ENCODE results near the gene SPNS3.
A peak's percentile ranks its signal among the peaks of the same experiment; 100 is the strongest.

SPNS3 gene

DNA sequence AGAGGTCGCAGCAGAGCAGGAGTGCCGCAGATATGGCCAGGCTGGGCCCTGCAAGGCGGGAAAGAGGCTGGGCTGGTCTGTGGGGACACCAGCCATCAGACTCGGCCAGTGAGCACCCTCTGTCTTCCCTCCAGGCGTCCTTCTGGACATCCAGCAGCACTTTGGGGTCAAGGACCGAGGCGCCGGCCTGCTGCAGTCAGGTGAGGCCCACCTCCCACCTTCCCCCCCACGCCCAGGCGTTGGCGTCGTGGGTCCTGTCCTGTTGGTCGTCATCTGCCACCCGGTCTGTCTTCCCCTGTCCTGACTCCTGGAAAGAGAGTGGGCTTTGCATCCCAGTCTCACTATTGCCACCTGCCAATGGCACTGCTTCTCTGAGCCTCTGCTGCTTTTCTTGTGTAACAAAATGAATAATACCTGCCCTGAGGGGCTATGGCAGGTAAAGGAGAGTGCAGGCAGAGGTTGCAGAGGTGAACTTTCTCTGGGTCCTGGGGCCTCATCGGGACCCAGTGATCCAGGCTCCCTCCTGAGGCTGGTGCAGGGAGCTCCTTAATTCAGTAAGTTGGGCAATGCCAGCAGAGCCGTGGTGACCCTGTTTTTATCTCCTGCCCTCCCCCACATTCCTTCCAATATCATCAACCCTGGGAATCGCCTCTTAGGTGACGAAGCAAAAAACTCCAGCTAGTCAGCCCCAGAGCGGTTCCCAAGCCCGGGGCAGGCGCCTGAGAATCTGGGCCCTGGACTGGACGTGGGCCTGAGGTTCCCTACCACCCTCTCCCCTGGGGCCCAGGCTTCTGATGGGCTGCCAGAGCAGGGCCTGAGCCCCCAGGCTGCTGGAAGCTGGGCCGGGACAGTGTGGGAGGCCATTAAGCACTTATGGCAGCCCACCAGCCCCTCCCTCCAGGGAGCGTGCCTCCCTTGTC is 79.6 kb downstream of the SPNS3 start:
- TF ChIP-seq CTCF (IDR thresholded peaks at IDR 0.05; ENCODE audit: insufficient read depth, low read depth, low read length, missing control alignments), result peak; percentile 25
- peak; percentile 51 for DNase-seq (ENCODE audit: low read depth)
- H3K4me3 ChIP-seq (ENCODE audit: low read length), result no peak overlapping the region

- TF ChIP-seq CTCF (IDR thresholded peaks at IDR 0.05; ENCODE audit: insufficient read depth, low read depth, low read length, missing control alignments), result no peak
- peak; percentile 62 for DNase-seq (ENCODE audit: low read depth)
- no peak overlapping the region for H3K4me3 ChIP-seq (ENCODE audit: low read length)
These were observed 80.5 kb downstream of the SPNS3 start for GRCh38 chr17:4514206-4514605.

GRCh38 chr17:4514779-4515178 is 81.0 kb downstream of the SPNS3 start:
- TF ChIP-seq CTCF (IDR thresholded peaks at IDR 0.05; ENCODE audit: insufficient read depth, low read depth, low read length, missing control alignments), result no peak
- no peak overlapping the region for H3K4me3 ChIP-seq (ENCODE audit: low read length)
- DNase-seq (ENCODE audit: low read depth), result no peak

- no peak for DNase-seq (ENCODE audit: low read depth)
- no peak overlapping the region for H3K4me3 ChIP-seq (ENCODE audit: low read length)
- TF ChIP-seq CTCF (IDR thresholded peaks at IDR 0.05; ENCODE audit: insufficient read depth, low read depth, low read length, missing control alignments), result no peak
These were observed 81.8 kb downstream of the SPNS3 start for GRCh38 chr17:4515501-4515900.

DNA sequence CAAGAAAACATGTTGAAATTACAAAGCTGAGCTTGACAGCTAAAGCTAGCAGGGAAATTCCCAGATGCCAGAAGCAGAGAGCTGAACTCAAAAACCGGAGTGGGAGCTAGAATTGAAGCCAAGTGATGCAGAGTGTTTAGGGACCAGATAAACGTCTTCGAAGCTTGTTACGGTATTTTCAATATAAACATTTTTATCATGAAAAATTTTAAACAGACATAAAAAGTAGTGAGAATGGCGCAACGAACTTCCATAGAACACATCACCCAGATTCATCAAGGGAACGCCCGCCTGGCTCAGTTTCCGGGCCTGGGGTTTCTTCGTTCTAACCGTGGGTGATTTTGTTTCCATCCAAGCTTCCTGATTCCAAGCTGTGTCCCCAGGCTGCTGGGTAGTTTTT is 83.0 kb downstream of the SPNS3 start:
- no peak for DNase-seq (ENCODE audit: low read depth)
- H3K4me3 ChIP-seq (ENCODE audit: low read length), result no peak overlapping the region
- no peak for TF ChIP-seq CTCF (IDR thresholded peaks at IDR 0.05; ENCODE audit: insufficient read depth, low read depth, low read length, missing control alignments)

DNA sequence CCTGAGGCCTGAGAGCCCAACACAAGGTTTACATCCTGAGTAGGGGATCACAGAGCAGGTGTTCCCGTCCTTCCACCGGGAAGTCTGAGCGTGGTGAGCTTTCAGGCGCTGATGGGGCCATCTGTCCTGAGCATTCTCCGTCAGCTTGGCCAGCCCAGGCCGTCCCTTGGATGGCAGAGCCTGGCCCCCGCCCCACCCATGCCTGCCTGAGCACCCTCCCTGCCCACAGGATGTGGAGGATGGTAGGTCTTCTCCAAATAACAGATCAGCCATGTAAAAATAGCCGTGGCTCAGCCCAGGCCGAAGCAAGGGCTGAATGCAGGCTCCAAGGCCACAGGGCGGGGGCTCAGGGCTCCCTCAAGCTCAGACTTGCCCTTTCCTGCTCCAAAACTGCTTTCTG is 85.2 kb downstream of the SPNS3 start:
- DNase-seq (ENCODE audit: low read depth), result no peak
- no peak for TF ChIP-seq CTCF (IDR thresholded peaks at IDR 0.05; ENCODE audit: insufficient read depth, low read depth, low read length, missing control alignments)
- no peak overlapping the region for H3K4me3 ChIP-seq (ENCODE audit: low read length)

DNA sequence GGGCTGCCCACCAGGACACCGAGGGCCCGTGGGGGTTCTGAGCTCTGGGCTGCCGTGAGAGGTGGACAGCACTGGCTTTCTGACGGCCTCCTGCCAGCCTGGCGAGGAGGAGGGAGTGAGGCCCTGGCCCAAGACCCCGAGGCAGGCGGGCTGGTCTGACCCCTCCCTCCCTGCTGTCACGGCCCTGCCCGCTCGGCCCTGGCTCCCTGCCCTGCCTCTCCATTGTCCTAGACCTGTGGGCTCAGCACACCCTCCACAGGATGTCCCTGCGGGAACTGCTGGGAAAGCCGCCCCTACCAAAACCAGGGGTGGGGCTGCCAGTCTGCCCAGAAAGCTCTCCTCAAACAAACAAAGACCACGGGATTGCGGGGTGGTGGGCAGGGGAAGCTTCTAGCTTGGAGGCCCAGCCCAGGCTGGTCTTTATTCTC is 85.6 kb downstream of the SPNS3 start:
- TF ChIP-seq CTCF (IDR thresholded peaks at IDR 0.05; ENCODE audit: insufficient read depth, low read depth, low read length, missing control alignments), result no peak
- H3K4me3 ChIP-seq (ENCODE audit: low read length), result no peak overlapping the region
- no peak for DNase-seq (ENCODE audit: low read depth)

All from epithelial cell of esophagus (primary cell).